Tibial artery (tissue), 4 donors: ENCODE measurements around the gene EXT2.
A peak's percentile ranks its signal among the peaks of the same experiment; 100 is the strongest.

ENCODE experiments used
- DNase-seq, 2 donors: peaks; one replicate each; pipeline ENCODE4 v3.0.0-alpha.2; 2019
- H3K27ac ChIP-seq, 2 donors: fragments of 200-600 bp; sonication (generic) in 1 of 2; 1 replicate in 1 of 2; 2 replicates in 1 of 2; pipeline ENCODE4 v1.5.1; 2018 to 2019; ENCODE audit warnings: mild to moderate bottlenecking in 1 of 2
- H3K27me3 ChIP-seq, 2 donors: fragments of 200-600 bp; sonication (generic) in 1 of 2; one replicate each; pipeline versions ENCODE4 v1.5.1 to v1.6.0; 2016 to 2019
- H3K36me3 ChIP-seq, 3 donors: fragments of 200-600 bp; sonication (generic) in 2 of 3; one replicate each; pipeline ENCODE4 v1.5.1; 2016 to 2019; ENCODE audit warnings: mild to moderate bottlenecking in 2 of 3
- H3K4me1 ChIP-seq, 4 donors: fragments of 200-600 bp; sonication (generic) in 2 of 4; 1 replicate in 3 of 4; 2 replicates in 1 of 4; pipeline ENCODE4 v1.5.1; 2016 to 2019
- H3K4me3 ChIP-seq, 2 donors: fragments of 200-600 bp; sonication (generic) in 1 of 2; 1 replicate in 1 of 2; 2 replicates in 1 of 2; pipeline ENCODE4 v1.5.1; 2018 to 2019; ENCODE audit warnings: mild to moderate bottlenecking in 2 of 2
- H3K9me3 ChIP-seq, 3 donors: fragments of 200-600 bp; sonication (generic) in 1 of 3; one replicate each; pipeline ENCODE4 v1.5.1; 2016 to 2019
- intact Hi-C: fragments of 100-400 bp; cut with DNase I; formaldehyde crosslinking; loops from one replicate; pipeline ENCODE4 v1.15.0; 2023; ENCODE audit warnings: low total_unique reads
- TF ChIP-seq, protein P1 (sequence below), 2 experiments: fragments of 200-600 bp in 1 of 2; fragments of 450-650 bp in 1 of 2; IDR thresholded peaks; one replicate each; pipeline ENCODE4 v1.5.1; 2017 to 2019; ENCODE audit warnings: antibody characterized with exemption in 2 of 2, mild to moderate bottlenecking in 1 of 2, moderate library complexity in 1 of 2

The EXT2 gene

DNA sequence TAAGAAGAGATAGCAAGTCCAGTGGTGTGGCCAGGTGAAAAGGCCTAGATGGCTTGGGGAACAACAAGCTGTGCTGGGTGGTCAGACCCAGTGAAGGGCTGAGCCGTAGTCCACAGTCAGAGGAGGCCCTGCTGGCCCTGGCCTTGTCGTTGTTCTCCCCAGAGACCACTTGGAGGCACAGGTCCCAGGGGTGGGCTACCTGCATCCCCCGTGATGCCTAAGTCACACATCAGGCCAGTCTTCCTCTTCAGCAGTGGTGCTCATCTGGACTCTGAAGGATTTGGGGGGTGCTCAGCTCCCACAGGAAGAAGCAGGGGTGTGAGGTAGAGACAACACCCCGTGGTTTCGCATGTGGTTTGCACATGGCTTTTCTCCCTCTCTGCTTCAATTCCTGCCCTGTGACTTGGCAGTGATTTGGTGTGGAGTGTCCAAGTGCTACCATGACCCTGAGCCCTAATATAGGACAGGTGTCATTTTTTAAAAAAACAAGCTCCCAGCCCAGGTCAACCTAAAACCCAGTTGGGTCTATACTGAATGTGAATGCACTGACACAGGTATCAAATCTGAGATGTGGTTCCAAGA lies 163.5 kb downstream of the EXT2 start:
- no peak for DNase-seq
- no peak overlapping the region for H3K4me3 ChIP-seq
- no peaks in the 10 kb centered on the region for H3K4me1 ChIP-seq
- H3K27me3 ChIP-seq, result no peaks in the 10 kb centered on the region
- H3K9me3 ChIP-seq, result no peaks in the 10 kb centered on the region
- H3K36me3 ChIP-seq, result no peaks in the 10 kb centered on the region
- no peak overlapping the region for H3K27ac ChIP-seq
- intact Hi-C loops, result no loop called here
- TF ChIP-seq, protein P1, sequence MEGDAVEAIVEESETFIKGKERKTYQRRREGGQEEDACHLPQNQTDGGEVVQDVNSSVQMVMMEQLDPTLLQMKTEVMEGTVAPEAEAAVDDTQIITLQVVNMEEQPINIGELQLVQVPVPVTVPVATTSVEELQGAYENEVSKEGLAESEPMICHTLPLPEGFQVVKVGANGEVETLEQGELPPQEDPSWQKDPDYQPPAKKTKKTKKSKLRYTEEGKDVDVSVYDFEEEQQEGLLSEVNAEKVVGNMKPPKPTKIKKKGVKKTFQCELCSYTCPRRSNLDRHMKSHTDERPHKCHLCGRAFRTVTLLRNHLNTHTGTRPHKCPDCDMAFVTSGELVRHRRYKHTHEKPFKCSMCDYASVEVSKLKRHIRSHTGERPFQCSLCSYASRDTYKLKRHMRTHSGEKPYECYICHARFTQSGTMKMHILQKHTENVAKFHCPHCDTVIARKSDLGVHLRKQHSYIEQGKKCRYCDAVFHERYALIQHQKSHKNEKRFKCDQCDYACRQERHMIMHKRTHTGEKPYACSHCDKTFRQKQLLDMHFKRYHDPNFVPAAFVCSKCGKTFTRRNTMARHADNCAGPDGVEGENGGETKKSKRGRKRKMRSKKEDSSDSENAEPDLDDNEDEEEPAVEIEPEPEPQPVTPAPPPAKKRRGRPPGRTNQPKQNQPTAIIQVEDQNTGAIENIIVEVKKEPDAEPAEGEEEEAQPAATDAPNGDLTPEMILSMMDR (IDR thresholded peaks at IDR 0.05), result no peak

DNA sequence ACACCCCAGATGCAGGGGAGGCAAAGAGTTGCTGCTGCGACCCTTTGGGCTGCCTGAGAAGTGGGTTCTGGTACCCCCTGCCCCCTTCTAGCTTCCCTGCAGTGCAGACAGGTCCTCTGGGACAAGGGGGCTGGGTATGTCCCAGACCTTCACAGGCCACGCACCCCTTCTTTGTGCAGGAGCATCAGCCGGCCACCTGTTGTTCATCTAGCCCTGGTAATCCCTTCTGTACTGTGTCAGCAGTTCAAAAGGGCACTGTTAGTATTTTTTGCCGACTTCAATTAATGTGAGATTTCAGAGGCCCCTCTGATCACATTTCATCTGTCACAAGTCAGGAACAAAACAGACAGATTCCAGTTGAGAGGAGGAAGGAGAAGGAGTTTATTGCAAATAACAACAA lies 164.6 kb downstream of the EXT2 start:
- Histone ChIP-seq H3K36me3 (no peaks in the 10 kb centered on the region), H3K27me3 (no peaks in the 10 kb centered on the region), H3K4me3 (no peak overlapping the region), H3K4me1 (no peaks in the 10 kb centered on the region), H3K27ac (no peak overlapping the region), H3K9me3 (no peaks in the 10 kb centered on the region)
- TF ChIP-seq, protein P1 (IDR thresholded peaks at IDR 0.05), result no peak
- intact Hi-C loops, result no loop called here
- DNase-seq, result no peak

DNA sequence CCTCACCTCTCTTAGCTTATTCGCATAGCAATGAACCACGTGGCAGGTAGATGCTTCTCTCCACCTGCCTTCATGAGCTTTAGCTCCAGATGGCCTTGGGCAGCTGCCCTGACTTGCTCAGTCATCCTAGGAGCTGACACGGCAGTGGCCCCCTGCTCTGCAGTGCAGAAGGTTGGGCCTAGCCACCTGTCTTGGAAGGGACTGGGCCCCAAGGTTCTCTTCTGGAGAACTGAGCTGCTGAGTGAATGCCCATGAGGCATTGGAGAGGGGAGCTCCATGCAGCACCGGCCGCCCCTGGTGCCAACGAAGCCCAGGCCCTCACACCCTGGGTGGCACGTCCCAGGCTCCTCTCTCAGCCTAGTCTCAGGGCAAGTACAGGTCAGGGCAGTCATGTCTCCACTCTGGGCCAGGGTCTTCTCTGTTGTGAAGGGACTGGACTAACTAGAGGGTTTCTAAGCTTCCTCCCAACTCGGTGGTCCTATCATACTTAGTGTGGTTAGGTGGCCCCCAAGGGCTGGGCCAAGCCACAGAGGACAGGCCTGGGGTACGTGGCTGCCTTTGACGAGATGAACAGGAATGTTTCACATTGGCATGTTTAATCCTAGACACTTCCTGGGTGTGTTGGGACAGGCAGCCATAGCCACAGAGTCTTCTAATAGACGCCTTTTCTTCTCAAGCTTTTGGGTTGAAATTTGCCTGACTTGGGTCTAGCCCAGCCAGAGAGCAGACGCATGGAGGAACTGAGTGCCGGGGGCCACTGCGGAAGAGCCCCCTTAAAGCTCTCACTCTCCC lies 166.5 kb downstream of the EXT2 start:
- Histone ChIP-seq H3K4me3 (no peak overlapping the region), H3K9me3 (no peaks in the 10 kb centered on the region), H3K27me3 (no peaks in the 10 kb centered on the region), H3K4me1 (no peaks in the 10 kb centered on the region), H3K27ac (no peak overlapping the region), H3K36me3 (no peaks in the 10 kb centered on the region)
- TF ChIP-seq, protein P1 (IDR thresholded peaks at IDR 0.05), result no peak
- intact Hi-C loops, result no loop called here
- DNase-seq, result peak in 1 of 2 donors; percentile 10

DNA sequence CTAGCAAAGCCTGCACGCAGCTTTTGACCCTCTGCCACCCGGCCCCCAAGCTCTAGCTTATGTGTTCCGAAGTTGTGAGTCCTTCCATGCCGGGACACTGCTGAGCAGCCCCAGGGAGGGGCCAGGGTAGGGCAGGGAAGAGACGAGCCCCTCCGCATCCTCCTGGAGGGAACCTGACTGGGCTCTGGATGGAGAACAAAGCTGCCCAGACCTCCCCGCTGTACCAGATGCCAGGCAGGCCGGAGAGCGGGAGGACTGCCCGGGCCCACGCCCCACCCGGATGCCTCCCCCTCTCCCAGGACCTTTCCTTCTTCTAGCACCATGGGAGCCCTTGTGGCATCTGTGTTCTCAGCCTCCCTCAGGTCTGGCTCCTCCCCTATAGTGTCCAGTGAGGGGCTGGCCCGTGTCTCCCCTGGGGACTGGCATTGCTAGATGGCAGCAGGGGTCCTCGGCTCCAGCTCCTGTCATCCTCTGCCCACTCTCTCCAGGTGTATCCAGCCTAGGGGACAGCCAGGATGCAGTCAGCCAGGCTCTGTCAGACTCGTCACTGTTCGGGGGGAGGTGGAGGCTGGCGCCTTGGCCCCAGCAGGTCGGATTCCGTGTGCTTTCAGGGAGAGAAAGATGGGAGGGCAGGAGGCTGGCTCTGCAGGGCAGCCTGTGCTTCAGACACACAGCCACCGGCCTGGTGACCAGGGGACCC lies 168.4 kb downstream of the EXT2 start:
- Histone ChIP-seq H3K36me3 (no peaks in the 10 kb centered on the region), H3K27ac (no peak overlapping the region), H3K4me3 (no peak overlapping the region), H3K27me3 (no peaks in the 10 kb centered on the region), H3K9me3 (no peaks in the 10 kb centered on the region), H3K4me1 (no peaks in the 10 kb centered on the region)
- DNase-seq, result peak in 1 of 2 donors; percentile 54
- TF ChIP-seq, protein P1 (IDR thresholded peaks at IDR 0.05), result no peak
- intact Hi-C loops, result no loop called here

DNA sequence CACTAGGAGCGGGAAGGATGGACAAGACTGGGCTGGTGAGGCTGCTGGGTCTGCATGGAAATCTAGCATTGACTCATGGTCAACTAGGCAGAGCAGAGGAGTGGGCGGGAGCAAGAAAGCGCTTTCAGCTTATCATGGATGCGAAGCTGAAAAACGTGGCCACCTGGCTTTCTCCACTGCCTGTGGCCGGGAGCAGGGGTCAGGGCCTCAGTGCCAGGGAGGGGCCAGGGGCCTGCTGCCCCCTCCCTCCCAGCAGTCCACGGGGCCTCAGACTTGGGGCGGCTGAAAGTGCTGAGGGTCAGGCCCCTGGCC lies 168.9 kb downstream of the EXT2 start:
- no peak for DNase-seq
- no peak overlapping the region for H3K27ac ChIP-seq

More for the DNA sequence above, 168.9 kb downstream of the EXT2 start:
- H3K27me3 ChIP-seq, result no peaks in the 10 kb centered on the region
- no peaks in the 10 kb centered on the region for H3K36me3 ChIP-seq
- intact Hi-C loops, result no loop called here
- H3K9me3 ChIP-seq, result no peaks in the 10 kb centered on the region
- no peak overlapping the region for H3K4me3 ChIP-seq
- no peaks in the 10 kb centered on the region for H3K4me1 ChIP-seq
- TF ChIP-seq, protein P1 (IDR thresholded peaks at IDR 0.05), result no peak
